CD4-positive, alpha-beta T cell treated with Interleukin-4 for 4 hours (primary cell): Measurements from ENCODE around the gene TM4SF18.
A peak's percentile ranks its signal among the peaks of the same experiment; 100 is the strongest.
"Not testable (repeated sequence)": the region's sequence is repeated elsewhere in the genome, so short reads cannot be mapped to it uniquely, and the experiment has no call there.

Experiments
- DNase-seq: peaks from one replicate; pipeline ENCODE4 v3.0.0-alpha.2; 2020

TM4SF18 gene

GRCh38 chr3:149368201-149368673 lies 34.8 kb upstream of the TM4SF18 start:
- DNase-seq: no peak

GRCh38 chr3:149366941-149367840 lies 33.8 kb upstream of the TM4SF18 start:
- no peak for DNase-seq

- no peak for DNase-seq
Observed at GRCh38 chr3:149366031-149366430, 32.6 kb upstream of the TM4SF18 start.

- no peak for DNase-seq
Observed at GRCh38 chr3:149364624-149365023, 31.2 kb upstream of the TM4SF18 start.

GRCh38 chr3:149363053-149363452 lies 29.6 kb upstream of the TM4SF18 start:
- no peak for DNase-seq

GRCh38 chr3:149362366-149362765 lies 28.9 kb upstream of the TM4SF18 start:
- no peak for DNase-seq

GRCh38 chr3:149356630-149357029 lies 23.2 kb upstream of the TM4SF18 start:
- no peak for DNase-seq

GRCh38 chr3:149356044-149356592 lies 22.7 kb upstream of the TM4SF18 start:
- DNase-seq: no peak

GRCh38 chr3:149353581-149354184 lies 20.2 kb upstream of the TM4SF18 start:
- no peak for DNase-seq

- peak; percentile 10 for DNase-seq
Observed at GRCh38 chr3:149352556-149352955, 19.1 kb upstream of the TM4SF18 start.

- no peak for DNase-seq
Observed at GRCh38 chr3:149343951-149344350, 10.5 kb upstream of the TM4SF18 start.

GRCh38 chr3:149342413-149343380 lies 9.3 kb upstream of the TM4SF18 start:
- no peak for DNase-seq

- no peak for DNase-seq
Observed at GRCh38 chr3:149340310-149340933, 7.0 kb upstream of the TM4SF18 start.

GRCh38 chr3:149339931-149340309 lies 6.5 kb upstream of the TM4SF18 start:
- DNase-seq: no peak

- DNase-seq: not testable (repeated sequence)
Observed at GRCh38 chr3:149337486-149337885, 4.0 kb upstream of the TM4SF18 start.

GRCh38 chr3:149336925-149337324 lies 3.5 kb upstream of the TM4SF18 start:
- DNase-seq: no peak

- no peak for DNase-seq
Observed at GRCh38 chr3:149332771-149333170, 665 bp downstream of the TM4SF18 start.

- DNase-seq: no peak
Observed at GRCh38 chr3:149332227-149332765, 1.1 kb downstream of the TM4SF18 start.

GRCh38 chr3:149331396-149331795 lies 2.0 kb downstream of the TM4SF18 start:
- no peak for DNase-seq

GRCh38 chr3:149330609-149331331 lies 2.7 kb downstream of the TM4SF18 start:
- DNase-seq: no peak

- DNase-seq: no peak
Observed at GRCh38 chr3:149327156-149327555, 6.3 kb downstream of the TM4SF18 start.
